A549 (cell line): ENCODE data around the gene MYO1D.

Experiments used
- CEBPB ChIP-seq, 2 experiments: fragments of >200 bp in 1 of 2; sonication (Bioruptor Twin) in 1 of 2; formaldehyde crosslinking in 1 of 2; IDR thresholded peaks; 2 replicates each; pipeline ENCODE4 v1.6.1; 2012 to 2016
- CTCF ChIP-seq: fragments of >200 bp; sonication (Bioruptor Twin); formaldehyde crosslinking; IDR thresholded peaks from 3 replicates; pipeline ENCODE4 v1.5.1; 2016
- ELK1 ChIP-seq: fragments of 150-350 bp; IDR thresholded peaks from 2 replicates; pipeline ENCODE4 v1.6.1; 2014; ENCODE audit warnings: low read depth, mild to moderate bottlenecking, low read length
- EP300 ChIP-seq, 2 experiments: fragments of >200 bp; sonication (Bioruptor Twin); formaldehyde crosslinking; IDR thresholded peaks; 2 replicates in 1 of 2; 3 replicates in 1 of 2; pipeline ENCODE4 v1.6.1; 2016 to 2017
- JUNB ChIP-seq: fragments of >200 bp; sonication (Bioruptor Twin); formaldehyde crosslinking; IDR thresholded peaks from 2 replicates; pipeline ENCODE4 v1.6.1; 2016
- MAX ChIP-seq: IDR thresholded peaks from 2 replicates; pipeline ENCODE4 v1.6.1; 2012
- POLR2AphosphoS2 ChIP-seq: conservative IDR thresholded peaks from 2 replicates; pipeline ENCODE4 v1.6.1; 2012; ENCODE audit warnings: low read length, improper control_type of control experiment, inconsistent platforms
- RAD21 ChIP-seq, 2 experiments: fragments of >200 bp in 1 of 2; sonication (Bioruptor Twin) in 1 of 2; formaldehyde crosslinking in 1 of 2; IDR thresholded peaks in 1 of 2; conservative IDR thresholded peaks in 1 of 2; 2 replicates in 1 of 2; 3 replicates in 1 of 2; pipeline ENCODE4 v1.6.1; 2012 to 2018; ENCODE audit warnings: inconsistent platforms in 1 of 2
- TF ChIP-seq, protein P1 (sequence below): fragments of 450-650 bp; IDR thresholded peaks from 2 replicates; pipeline ENCODE4 v1.6.1; 2014; ENCODE audit warnings: antibody characterized with exemption

- TF ChIP-seq CTCF (no peak), RAD21 (conservative IDR thresholded peaks at IDR 0.05 in 1 of 2, IDR thresholded peaks at IDR 0.05 in 1 of 2) (no peak), JUNB (no peak), CEBPB (IDR thresholded peaks at IDR 0.05) (no peak), MAX (no peak), POLR2AphosphoS2 (no peak), ELK1 (no peak), EP300 (IDR thresholded peaks at IDR 0.05) (no peak)
- TF ChIP-seq, protein P1, sequence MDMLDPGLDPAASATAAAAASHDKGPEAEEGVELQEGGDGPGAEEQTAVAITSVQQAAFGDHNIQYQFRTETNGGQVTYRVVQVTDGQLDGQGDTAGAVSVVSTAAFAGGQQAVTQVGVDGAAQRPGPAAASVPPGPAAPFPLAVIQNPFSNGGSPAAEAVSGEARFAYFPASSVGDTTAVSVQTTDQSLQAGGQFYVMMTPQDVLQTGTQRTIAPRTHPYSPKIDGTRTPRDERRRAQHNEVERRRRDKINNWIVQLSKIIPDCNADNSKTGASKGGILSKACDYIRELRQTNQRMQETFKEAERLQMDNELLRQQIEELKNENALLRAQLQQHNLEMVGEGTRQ: no peak
These were observed 230.0 kb downstream of the MYO1D start for GRCh38 chr17:32646941-32647340.
